HG03432 (cell line): ENCODE results near the gene LST1.
A peak's percentile ranks its signal among the peaks of the same experiment; 100 is the strongest.
"Not testable (repeated sequence)": the region's sequence is repeated elsewhere in the genome, so short reads cannot be mapped to it uniquely, and the experiment has no call there.

Source experiments
- ATAC-seq: cut with Tn5 transposase; IDR thresholded peaks from one replicate; pipeline ENCODE4 v1.9.1; 2021; ENCODE audit warnings: mild to moderate bottlenecking, moderate library complexity; ENCODE audit not compliant: unreplicated experiment

LST1 gene

GRCh38 chr6:31580438-31580740 lies 5.7 kb upstream of the LST1 start:
- no peak for ATAC-seq

- peak; percentile 57 for ATAC-seq
Measured at GRCh38 chr6:31580807-31581433, 5.2 kb upstream of the LST1 start.

- no peak for ATAC-seq
Measured at GRCh38 chr6:31581434-31582229, 4.4 kb upstream of the LST1 start.

GRCh38 chr6:31582230-31582643 lies 3.8 kb upstream of the LST1 start, which contains the start of gene LTB:
Gene LTB (minus strand): TSS chr6:31582424. CDS start chr6:31582417, 7 bp downstream.
- no peak for ATAC-seq

GRCh38 chr6:31585491-31585890 lies 586 bp upstream of the LST1 start:
- no peak for ATAC-seq

- no peak for ATAC-seq
Measured at GRCh38 chr6:31586599-31587281, 663 bp downstream of the LST1 start.

- no peak for ATAC-seq
Measured at GRCh38 chr6:31587791-31588777, 2.0 kb downstream of the LST1 start.

- no peak for ATAC-seq
Measured at GRCh38 chr6:31588871-31589650, 3.0 kb downstream of the LST1 start.

- not testable (repeated sequence) for ATAC-seq
Measured at GRCh38 chr6:31590691-31591090, 4.6 kb downstream of the LST1 start.

- ATAC-seq: no peak
Measured at GRCh38 chr6:31592396-31592771, 6.3 kb downstream of the LST1 start.

GRCh38 chr6:31597006-31597405 lies 10.9 kb downstream of the LST1 start:
- ATAC-seq: no peak

GRCh38 chr6:31607317-31607716 lies 21.2 kb downstream of the LST1 start:
- no peak for ATAC-seq

GRCh38 chr6:31609519-31610406 lies 23.7 kb downstream of the LST1 start:
- ATAC-seq: no peak

- no peak for ATAC-seq
Measured at GRCh38 chr6:31610968-31611367, 24.9 kb downstream of the LST1 start.

GRCh38 chr6:31614075-31614619 lies 28.1 kb downstream of the LST1 start:
- ATAC-seq: no peak

- ATAC-seq: no peak
Measured at GRCh38 chr6:31614684-31615578, 28.9 kb downstream of the LST1 start, which contains the start of gene AIF1. Gene AIF1 (plus strand): TSS chr6:31615234. CDS start chr6:31615330, 96 bp downstream.

- no peak for ATAC-seq
Measured at GRCh38 chr6:31615748-31616147, 29.7 kb downstream of the LST1 start.

- ATAC-seq: no peak
Measured at GRCh38 chr6:31617010-31617409, 30.9 kb downstream of the LST1 start.
